ENCODE results near the gene PHLPP1.

Gene PHLPP1

GRCh38 chr18:62744076-62744968 is 29.0 kb downstream of the PHLPP1 start:
- DNase-seq = no peak

- no peak for DNase-seq
Measured at GRCh38 chr18:62745089-62745751, 29.9 kb downstream of the PHLPP1 start.

GRCh38 chr18:62749389-62749788 is 34.0 kb downstream of the PHLPP1 start:
- DNase-seq = no peak

GRCh38 chr18:62751341-62751821 is 36.0 kb downstream of the PHLPP1 start:
- no peak for DNase-seq

GRCh38 chr18:62751977-62752376 is 36.6 kb downstream of the PHLPP1 start:
- no peak for DNase-seq

GRCh38 chr18:62754026-62754425 is 38.7 kb downstream of the PHLPP1 start:
- DNase-seq = no peak

GRCh38 chr18:62755454-62755853 is 40.1 kb downstream of the PHLPP1 start:
- no peak for DNase-seq

- DNase-seq = no peak
Measured at GRCh38 chr18:62755946-62756345, 40.6 kb downstream of the PHLPP1 start.

GRCh38 chr18:62757399-62758010 is 42.2 kb downstream of the PHLPP1 start:
- no peak for DNase-seq

GRCh38 chr18:62758591-62758990 is 43.2 kb downstream of the PHLPP1 start:
- DNase-seq = no peak

- DNase-seq = no peak
Measured at GRCh38 chr18:62759704-62760402, 44.5 kb downstream of the PHLPP1 start.

- no peak for DNase-seq
Measured at GRCh38 chr18:62760403-62760734, 45.0 kb downstream of the PHLPP1 start.

GRCh38 chr18:62763101-62763521 is 47.8 kb downstream of the PHLPP1 start:
- DNase-seq = no peak

- no peak for DNase-seq
Measured at GRCh38 chr18:62766266-62766665, 50.9 kb downstream of the PHLPP1 start.

GRCh38 chr18:62767321-62767720 is 52.0 kb downstream of the PHLPP1 start:
- DNase-seq = no peak

- DNase-seq = no peak
Measured at GRCh38 chr18:62767836-62768557, 52.7 kb downstream of the PHLPP1 start.

- DNase-seq = no peak
Measured at GRCh38 chr18:62768558-62768943, 53.2 kb downstream of the PHLPP1 start.

GRCh38 chr18:62769216-62769615 is 53.9 kb downstream of the PHLPP1 start:
- no peak for DNase-seq

GRCh38 chr18:62771494-62772270 is 56.3 kb downstream of the PHLPP1 start:
- no peak for DNase-seq

- no peak for DNase-seq
Measured at GRCh38 chr18:62772860-62773584, 57.7 kb downstream of the PHLPP1 start.

- DNase-seq = no peak
Measured at GRCh38 chr18:62773691-62774090, 58.4 kb downstream of the PHLPP1 start.

Measured in NCI-H1436 treated with DMSO at 0.1 percent for 48 hours (cell line).